GM12878 (cell line): ENCODE results near the gene MTHFD1L. TPM values are rescaled to one million over a fixed set of nuclear protein-coding genes. Genes with fewer than 3 reads are reported as not detected.

ENCODE experiments used
- ATAC-seq: fragments of 200-7000 bp; cut with Tn5 transposase; 3 replicates; pipeline ENCODE4 v1.9.1; 2020; ENCODE audit warnings: mild to moderate bottlenecking, moderate library complexity
- BruUV-seq: library from RNA; stranded (reverse); fragments of 400-500 nt; replicated peaks from 2 replicates; lab custom pipeline; 2021; lab: Mats Ljungman, UMichigan
- CTCF ChIA-PET: fragments of 300-600 bp; sonication (Branson Sonifier 250); formaldehyde crosslinking; extraction: SDS; loops from one replicate; lab custom pipeline; 2021; ENCODE audit warnings: inconsistent platforms; lab: Yijun Ruan, JAX
- POLR2A ChIA-PET: fragments of 350-600 bp; formaldehyde crosslinking; extraction: SDS; loops from one replicate; lab custom pipeline; 2021; ENCODE audit warnings: inconsistent platforms; lab: Charles Lee
- RAD21 ChIA-PET: fragments of 300-600 bp; sonication (Branson Sonifier 250); formaldehyde crosslinking; loops from one replicate; lab custom pipeline; 2023; ENCODE audit warnings: antibody characterized with exemption; ENCODE audit not compliant: unreplicated experiment; lab: Charles Lee
- SMC1A ChIA-PET: fragments of 300-600 bp; sonication (Branson Sonifier 250); formaldehyde crosslinking; loops from one replicate; lab custom pipeline; 2023; ENCODE audit not compliant: unreplicated experiment, uncharacterized antibody; lab: Charles Lee
- DNase-seq: peaks from one replicate; pipeline ENCODE4 v3.0.0-alpha.2; 2011; ENCODE audit warnings: low read depth, low spot score
- FAIRE-seq: peaks from 3 replicates; lab custom pipeline; 2011; peaks lifted over from hg19 to GRCh38; lab: Jason Lieb, UNC
- H2AFZ ChIP-seq: 2 replicates; pipeline ENCODE4 v1.6.0; 2011; ENCODE audit warnings: low read depth, low read length, control low read depth; ENCODE audit not compliant: control insufficient read depth
- H3K27ac ChIP-seq: 2 replicates; pipeline ENCODE4 v1.5.1; 2011; ENCODE audit warnings: control low read depth; ENCODE audit not compliant: control insufficient read depth, insufficient read depth
- H3K27me3 ChIP-seq, 2 experiments: replicated peaks in 1 of 2; 2 replicates each; pipeline versions ENCODE4 v1.6.0 to v1.6.1; 2011; ENCODE audit warnings: low read length in 1 of 2; ENCODE audit not compliant: control insufficient read depth in 2 of 2, insufficient read depth in 2 of 2
- H3K36me3 ChIP-seq, 2 experiments: 2 replicates each; pipeline ENCODE4 v1.5.1; 2011; ENCODE audit warnings: low read length in 1 of 2; ENCODE audit not compliant: control insufficient read depth in 2 of 2, insufficient read depth in 2 of 2
- H3K4me1 ChIP-seq: 2 replicates; pipeline ENCODE4 v1.6.1; 2011; ENCODE audit warnings: mild to moderate bottlenecking, low read length, moderate library complexity, mixed read lengths; ENCODE audit not compliant: control insufficient read depth, insufficient read depth
- H3K4me2 ChIP-seq: 2 replicates; pipeline ENCODE4 v1.6.0; 2011; ENCODE audit warnings: control low read depth; ENCODE audit not compliant: control insufficient read depth, insufficient read depth
- H3K4me3 ChIP-seq: fragments of 200-600 bp; sonication (generic); 2 replicates; pipeline ENCODE4 v1.5.1; 2016
- H3K79me2 ChIP-seq: 2 replicates; pipeline ENCODE4 v1.6.0; 2011; ENCODE audit warnings: low read length; ENCODE audit not compliant: control insufficient read depth, insufficient read depth
- H3K9ac ChIP-seq: 2 replicates; pipeline ENCODE4 v1.8.0; 2011; ENCODE audit warnings: low read length, control low read depth, mixed read lengths; ENCODE audit not compliant: control insufficient read depth, insufficient read depth
- H3K9me3 ChIP-seq: replicated peaks from 3 replicates; pipeline ENCODE4 v1.5.1; 2011; ENCODE audit warnings: mild to moderate bottlenecking, low read length; ENCODE audit not compliant: control insufficient read depth, insufficient read depth
- H4K20me1 ChIP-seq: 2 replicates; pipeline ENCODE4 v1.6.0; 2011; ENCODE audit not compliant: control insufficient read depth, insufficient read depth
- BRCA1 ChIP-seq: IDR thresholded peaks from 2 replicates; pipeline ENCODE4 v1.6.1; 2011; ENCODE audit warnings: low read depth, low read length, improper control_type of control experiment
- CBX5 ChIP-seq: sonication (generic); IDR thresholded peaks from 2 replicates; pipeline ENCODE4 v1.6.1; 2016; ENCODE audit warnings: low read depth, moderate library complexity, mild to moderate bottlenecking, inconsistent platforms
- CHD4 ChIP-seq: fragments of 200-600 bp; sonication (generic); IDR thresholded peaks from 2 replicates; pipeline ENCODE4 v1.6.1; 2016; ENCODE audit warnings: mild to moderate bottlenecking
- LARP7 ChIP-seq: fragments of 450-650 bp; IDR thresholded peaks from 2 replicates; pipeline ENCODE4 v1.6.1; 2017; ENCODE audit warnings: mild to moderate bottlenecking
- RAD51 ChIP-seq: fragments of 450-650 bp; IDR thresholded peaks from 2 replicates; pipeline ENCODE4 v1.6.1; 2016; ENCODE audit warnings: moderate library complexity, mild to moderate bottlenecking, inconsistent platforms
- RFX5 ChIP-seq: IDR thresholded peaks from 2 replicates; pipeline ENCODE4 v1.6.1; 2011; ENCODE audit warnings: low read depth, low read length, improper control_type of control experiment
- WGBS: methylation state at CpG from one replicate; pipeline ENCODE4 v1.1.6; 2016; ENCODE audit warnings: low lambda C conversion rate; ENCODE audit not compliant: insufficient replicate concordance, insufficient coverage; ENCODE audit errors: missing lambda C conversion rate; 5-methylcytosine and 5-hydroxymethylcytosine counted together
- in situ Hi-C: fragments of 300-500 bp; cut with MboI; formaldehyde crosslinking; loops from 9 replicates; pipeline ENCODE4 v1.14.3; 2018; ENCODE audit warnings: mixed read lengths
- intact Hi-C: fragments of 100-400 bp; cut with micrococcal nuclease; formaldehyde crosslinking; loops from one replicate; pipeline ENCODE4 v1.14.2; 2022; ENCODE audit not compliant: unreplicated experiment
- polyA plus RNA-seq, 11 experiments: library from polyadenylated mRNA; depleted of rRNA in 4 of 11; unstranded in 6 of 11; stranded (reverse) in 5 of 11; fragments of >200 nt; fragmentation: Nextera tagmentation in 4 of 11; fragmentation: Illumina TruSeq in 1 of 11; extraction: Ambion mirVana in 4 of 11; extraction: Trizol in 1 of 11; gene quantifications; 1 replicate in 1 of 11; 2 replicates in 10 of 11; pipeline versions ENCODE4 v1.2.1 to v1.2.3, GENCODE V29; 2011 to 2016; ENCODE audit warnings: inconsistent platforms in 2 of 11, missing spikeins in 2 of 11, low read depth in 1 of 11
- total RNA-seq, 4 experiments: library from RNA; depleted of rRNA in 3 of 4; stranded (reverse); fragments of >200 nt in 3 of 4; fragmentation: Illumina TruSeq in 1 of 4; extraction: Trizol in 1 of 4; gene quantifications; 2 replicates each; pipeline versions ENCODE4 v1.2.1 to v1.2.3, GENCODE V29; 2013 to 2021
- TF ChIP-seq, protein P1 (sequence below), 3 experiments: IDR thresholded peaks in 2 of 3; conservative IDR thresholded peaks in 1 of 3; 2 replicates each; pipeline ENCODE4 v1.5.1; 2011; ENCODE audit warnings: low read depth in 3 of 3, low read length in 3 of 3, mild to moderate bottlenecking in 3 of 3, control low read depth in 2 of 3, moderate library complexity in 2 of 3, inconsistent platforms in 1 of 3, mixed read lengths in 1 of 3; ENCODE audit not compliant: control insufficient read depth in 2 of 3, insufficient read depth in 1 of 3; ENCODE audit errors: extremely low read depth in 1 of 3

The MTHFD1L gene
- total and polyA plus RNA-seq, 10 of the 15 experiments (the other 5 are each of a cell fraction or from before 2014, with no cell fraction given), result 11.7 to 75.5 (median 28.8) TPM

DNA sequence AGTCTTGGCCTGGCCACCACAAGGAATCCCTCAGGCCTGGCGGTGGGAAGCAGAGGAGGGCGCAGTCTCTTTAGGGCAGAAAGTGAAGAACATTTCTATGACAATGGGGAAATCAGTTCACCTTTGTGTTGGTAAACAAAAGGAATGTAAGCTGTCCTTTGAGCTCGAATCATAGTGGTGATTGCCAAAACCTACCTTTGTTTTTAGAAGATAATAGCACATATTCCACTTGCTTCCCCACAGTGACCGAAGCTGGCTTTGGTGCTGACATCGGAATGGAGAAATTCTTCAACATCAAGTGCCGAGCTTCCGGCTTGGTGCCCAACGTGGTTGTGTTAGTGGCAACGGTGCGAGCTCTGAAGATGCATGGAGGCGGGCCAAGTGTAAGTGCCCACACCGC lies 144.1 kb downstream of the MTHFD1L start:
- H3K27me3 ChIP-seq, result no peaks in the 10 kb centered on the region
- intact Hi-C loops, result no loop called here
- ATAC-seq, result no peak
- H4K20me1 ChIP-seq, result no peaks in the 10 kb centered on the region
- SMC1A ChIA-PET, result interaction anchor here (0.6 to 1.5 kb wide), 2 partner anchors 114 to 315 kb away, joined by 3 to 9 read pairs; no protein-coding TSS in a partner anchor
- peaks cover 0 to 10% of the 10 kb centered on the region in 2 experiments; a peak in 3 of 4 replicates for H3K36me3 ChIP-seq
- 90% methylated on average over 12 of the region's 12 CpGs for WGBS
- POLR2A ChIA-PET, result no interaction called here
- H3K4me1 ChIP-seq, result no peaks in the 10 kb centered on the region
- DNase-seq, result no peak
- FAIRE-seq, result no peak
- no peak overlapping the region for H3K4me2 ChIP-seq
- CTCF ChIA-PET, result interaction anchor here (0.7 to 3.0 kb wide), 4 partner anchors 19 to 315 kb away, joined by 3 to 17 read pairs (median 4); no protein-coding TSS in a partner anchor
- TF ChIP-seq BRCA1, result no peak
- no peak for TF ChIP-seq CHD4
- no peak for TF ChIP-seq RAD51
- TF ChIP-seq LARP7, result no peak
- TF ChIP-seq CBX5, result no peak
- TF ChIP-seq RFX5, result no peak
- TF ChIP-seq, protein P1, sequence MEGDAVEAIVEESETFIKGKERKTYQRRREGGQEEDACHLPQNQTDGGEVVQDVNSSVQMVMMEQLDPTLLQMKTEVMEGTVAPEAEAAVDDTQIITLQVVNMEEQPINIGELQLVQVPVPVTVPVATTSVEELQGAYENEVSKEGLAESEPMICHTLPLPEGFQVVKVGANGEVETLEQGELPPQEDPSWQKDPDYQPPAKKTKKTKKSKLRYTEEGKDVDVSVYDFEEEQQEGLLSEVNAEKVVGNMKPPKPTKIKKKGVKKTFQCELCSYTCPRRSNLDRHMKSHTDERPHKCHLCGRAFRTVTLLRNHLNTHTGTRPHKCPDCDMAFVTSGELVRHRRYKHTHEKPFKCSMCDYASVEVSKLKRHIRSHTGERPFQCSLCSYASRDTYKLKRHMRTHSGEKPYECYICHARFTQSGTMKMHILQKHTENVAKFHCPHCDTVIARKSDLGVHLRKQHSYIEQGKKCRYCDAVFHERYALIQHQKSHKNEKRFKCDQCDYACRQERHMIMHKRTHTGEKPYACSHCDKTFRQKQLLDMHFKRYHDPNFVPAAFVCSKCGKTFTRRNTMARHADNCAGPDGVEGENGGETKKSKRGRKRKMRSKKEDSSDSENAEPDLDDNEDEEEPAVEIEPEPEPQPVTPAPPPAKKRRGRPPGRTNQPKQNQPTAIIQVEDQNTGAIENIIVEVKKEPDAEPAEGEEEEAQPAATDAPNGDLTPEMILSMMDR (IDR thresholded peaks at IDR 0.05 in 2 of 3, conservative IDR thresholded peaks at IDR 0.05 in 1 of 3; ENCODE audit: control insufficient read depth in 2 of 3, extremely low read depth in 1 of 3, insufficient read depth in 1 of 3, low read depth in 3 of 3, low read length in 3 of 3), result no peak
- H3K79me2 ChIP-seq, result no peaks in the 10 kb centered on the region
- in situ Hi-C loops, result no loop called here
- H3K9me3 ChIP-seq, result no peaks in the 10 kb centered on the region
- no peak overlapping the region for H2AFZ ChIP-seq
- H3K9ac ChIP-seq, result no peak overlapping the region
- RAD21 ChIA-PET, result interaction anchor here (0.6 kb wide), 1 partner anchor 24 kb away, joined by 3 read pairs; no protein-coding TSS in a partner anchor
- H3K27ac ChIP-seq, result no peak overlapping the region
- no TSS peak for BruUV-seq
- H3K4me3 ChIP-seq, result no peak overlapping the region
